ENCODE data around the gene DKK3.
A peak's percentile ranks its signal among the peaks of the same experiment; 100 is the strongest.
"Not testable (repeated sequence)": the region's sequence is repeated elsewhere in the genome, so short reads cannot be mapped to it uniquely, and the experiment has no call there.

DKK3 gene

GRCh38 chr11:12007769-12008737, at the start of gene DKK3:
TSS of gene DKK3 (minus strand) at chr11:12008626. CDS start at chr11:12008582, 44 bp downstream.
- no peak for DNase-seq

DNA sequence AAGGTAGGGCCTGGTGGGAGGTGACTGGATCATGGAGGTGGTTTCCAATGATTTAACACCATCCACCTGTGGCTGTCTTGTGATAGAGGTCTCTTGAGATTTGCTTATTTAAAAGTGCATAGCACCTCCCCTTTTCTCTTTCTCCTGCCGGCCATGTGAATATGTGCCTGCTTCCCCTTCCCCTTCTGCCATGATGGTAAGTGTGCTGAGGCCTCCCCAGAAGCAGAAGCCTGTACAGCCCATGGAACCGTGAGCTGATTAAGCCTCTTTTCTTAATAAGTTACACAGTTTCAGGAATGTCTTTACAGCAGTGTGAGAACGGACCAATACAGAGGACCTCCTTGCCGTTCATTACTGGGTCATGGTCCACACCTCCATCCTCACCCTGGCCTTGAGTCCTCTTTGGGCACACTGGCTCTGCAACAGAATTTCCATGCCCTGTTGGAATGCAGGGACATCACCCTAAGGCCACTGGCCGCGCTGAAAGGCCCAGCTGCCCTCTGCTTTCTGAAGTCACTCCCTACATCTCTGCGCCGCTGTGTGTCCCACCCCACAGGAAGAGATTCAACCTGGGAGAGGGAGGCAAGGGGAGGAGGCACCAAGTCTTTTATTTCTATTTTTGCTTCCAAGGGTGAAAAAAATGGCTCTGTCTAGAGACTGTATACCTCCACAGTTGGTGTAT, 49.0 kb upstream of the DKK3 start:
- DNase-seq = no peak

DNA sequence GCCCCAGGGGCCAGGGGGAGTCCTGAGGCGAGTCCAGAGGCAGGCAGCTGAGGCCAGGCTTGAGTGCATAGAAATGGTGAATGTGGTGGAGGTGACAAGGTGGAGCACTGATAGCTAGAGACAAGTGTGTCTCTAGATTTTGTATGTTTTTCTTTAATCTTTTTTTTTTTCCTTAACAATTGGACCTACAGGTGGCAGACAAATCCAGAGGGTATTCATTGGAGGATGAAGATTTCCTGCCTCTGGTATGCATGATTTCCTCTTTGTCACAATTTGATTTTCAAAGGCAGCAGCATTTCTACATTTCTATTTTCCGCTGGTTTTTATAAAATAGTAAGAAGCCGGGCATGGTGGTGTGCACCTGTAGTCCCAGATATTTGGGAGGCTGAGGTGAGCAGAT, 47.7 kb upstream of the DKK3 start:
- no peak for DNase-seq

DNA sequence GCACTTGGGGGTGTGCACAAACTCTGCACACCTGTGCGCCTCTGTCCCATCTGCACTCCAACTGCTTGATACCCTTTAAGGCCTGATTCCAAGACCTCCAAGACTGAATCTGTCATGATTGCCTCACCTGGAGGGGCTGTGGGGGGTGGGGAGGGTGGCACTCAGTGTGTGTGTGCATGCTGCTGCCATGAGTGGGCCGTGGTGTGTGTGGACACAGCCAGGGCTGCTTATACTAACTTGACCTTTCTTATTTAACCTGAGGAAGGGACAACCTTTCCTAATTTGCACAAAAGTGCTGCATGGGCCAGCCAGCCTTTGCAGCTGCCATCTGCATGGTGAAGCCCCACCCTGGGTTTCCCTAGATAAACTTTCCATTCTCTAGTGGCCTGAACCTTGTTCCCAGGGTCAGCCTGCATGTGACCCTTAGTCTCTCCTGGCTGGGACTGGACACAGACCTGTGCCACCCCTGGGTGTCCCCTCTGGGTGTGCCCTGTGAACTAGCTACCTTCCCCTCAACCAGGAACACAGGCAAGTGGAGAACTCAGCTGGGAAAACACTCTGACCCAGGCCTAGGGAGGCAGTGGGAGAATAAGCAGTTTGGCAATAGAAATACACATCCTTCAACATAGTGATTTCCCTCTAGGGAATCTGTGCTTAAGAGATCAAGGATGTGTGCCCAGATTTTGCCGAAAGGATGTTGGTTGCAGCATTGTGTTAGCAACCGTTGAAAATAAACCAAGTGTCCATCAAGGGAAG, 45.4 kb upstream of the DKK3 start:
- DNase-seq = no peak

DNA sequence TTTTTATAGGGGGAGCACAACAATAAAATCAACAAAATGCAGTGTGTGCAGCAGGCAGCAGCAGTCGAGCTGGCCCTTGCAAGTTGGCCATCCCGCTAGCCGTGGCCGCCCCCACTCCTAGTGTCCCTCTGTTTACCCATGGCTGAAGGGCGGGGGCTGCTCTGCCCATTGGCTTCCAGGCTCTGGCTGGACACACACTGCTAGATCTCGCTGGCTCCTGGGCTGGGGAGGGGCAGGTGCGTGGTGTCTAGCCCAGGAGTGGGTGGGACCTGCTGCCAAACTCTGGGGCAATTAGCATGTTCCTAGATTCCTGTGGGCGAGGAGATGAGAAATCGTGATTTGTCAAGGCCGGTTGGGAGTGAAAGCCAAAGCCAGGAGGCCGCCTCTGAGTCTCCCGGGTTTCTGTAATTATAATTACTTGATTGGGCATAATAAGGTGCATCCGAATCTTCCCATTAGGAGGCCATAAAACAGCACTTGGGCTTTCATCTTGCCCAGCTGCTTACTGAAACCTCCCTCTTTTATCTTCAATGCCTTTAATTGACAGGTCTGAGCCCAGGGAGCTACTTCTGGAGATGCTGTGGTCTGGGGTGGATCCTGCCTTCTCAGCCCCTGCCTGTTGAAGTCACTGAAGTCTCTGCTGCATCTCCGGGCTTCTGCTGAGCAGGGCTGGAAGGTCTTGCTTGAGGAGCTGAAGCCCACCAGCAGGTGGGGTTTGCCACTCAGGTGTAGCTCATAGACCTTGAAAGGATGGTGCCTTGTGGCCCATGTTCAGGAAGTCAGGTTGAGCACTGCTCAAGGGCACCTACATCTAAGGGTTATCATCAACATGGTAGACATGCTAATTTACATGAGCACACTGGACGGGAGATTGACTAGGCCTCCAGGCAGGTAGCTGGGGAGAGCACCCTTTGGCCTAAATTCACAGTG, 44.5 kb upstream of the DKK3 start:
- no peak for DNase-seq

- no peak for DNase-seq
Measured at GRCh38 chr11:12051287-12051662, 42.8 kb upstream of the DKK3 start.

- no peak for DNase-seq
Measured at GRCh38 chr11:12050470-12051286, 42.3 kb upstream of the DKK3 start.

- no peak for DNase-seq
Measured at GRCh38 chr11:12048936-12049790, 40.7 kb upstream of the DKK3 start.

DNA sequence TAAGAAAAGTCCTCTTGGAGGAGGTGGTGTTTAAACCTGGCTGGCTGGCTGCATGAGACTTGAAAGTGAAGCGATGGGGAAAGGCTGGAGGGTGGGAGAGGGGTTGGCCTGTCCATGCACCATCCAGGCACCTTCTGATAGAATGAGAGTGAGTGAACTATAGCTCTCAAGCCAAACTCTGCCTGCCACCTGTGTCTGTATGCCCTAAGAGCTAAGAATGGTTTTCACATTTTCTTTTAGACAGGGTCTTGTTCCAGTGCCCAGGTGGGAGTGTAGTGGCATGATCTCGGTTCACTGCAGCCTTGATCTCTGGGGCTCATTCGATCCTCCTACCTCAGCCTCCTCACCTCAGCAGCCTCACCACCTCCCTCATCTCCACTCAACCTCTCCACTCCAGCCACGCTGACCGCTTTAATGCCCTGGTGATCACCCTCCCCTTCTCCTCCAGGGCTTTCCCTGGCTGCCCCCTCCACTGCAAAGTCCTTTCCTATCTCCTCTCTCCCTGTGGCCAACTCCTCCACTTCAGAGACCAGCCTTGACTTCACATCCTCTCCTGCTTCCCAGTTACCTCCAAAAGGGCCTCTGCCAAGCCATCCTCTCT, 38.3 kb upstream of the DKK3 start:
- no peak for DNase-seq

DNA sequence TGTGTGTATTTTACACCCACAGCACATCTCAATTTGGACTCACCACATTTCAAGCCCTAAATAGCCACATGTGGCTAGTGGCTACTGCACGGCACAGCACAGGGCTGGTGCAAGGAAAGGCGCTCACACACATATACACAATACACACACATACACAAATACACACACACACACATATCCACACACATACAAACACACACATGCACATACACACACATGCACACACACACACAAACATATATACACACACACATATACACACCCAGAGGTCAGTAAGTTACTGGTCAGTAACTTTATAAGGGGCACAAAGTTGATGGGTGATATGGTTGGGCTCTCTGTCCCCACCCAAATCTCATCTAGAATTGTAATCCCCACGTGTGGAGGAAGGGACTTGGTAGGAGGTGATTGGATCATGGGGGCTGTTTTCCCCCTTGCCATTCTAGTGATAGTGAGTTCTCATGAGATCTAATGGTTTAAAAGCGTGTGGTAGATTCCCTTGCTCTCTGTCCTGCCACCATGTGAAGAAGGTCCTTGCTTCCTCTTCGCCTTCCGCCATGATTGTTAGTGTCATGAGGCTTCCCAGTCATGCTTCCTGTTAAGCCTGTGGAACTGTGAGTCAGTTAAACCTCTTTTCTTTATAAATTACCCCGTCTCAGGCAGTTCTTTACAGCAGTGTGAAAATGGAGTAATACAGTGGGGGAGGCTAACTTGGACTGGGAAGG, 37.6 kb upstream of the DKK3 start:
- no peak for DNase-seq

- DNase-seq = no peak
Measured at GRCh38 chr11:12044799-12045198, 36.4 kb upstream of the DKK3 start.

GRCh38 chr11:12043959-12044791, 35.7 kb upstream of the DKK3 start:
- peak; percentile 55 for DNase-seq

GRCh38 chr11:12043221-12043620, 34.8 kb upstream of the DKK3 start:
- no peak for DNase-seq

DNA sequence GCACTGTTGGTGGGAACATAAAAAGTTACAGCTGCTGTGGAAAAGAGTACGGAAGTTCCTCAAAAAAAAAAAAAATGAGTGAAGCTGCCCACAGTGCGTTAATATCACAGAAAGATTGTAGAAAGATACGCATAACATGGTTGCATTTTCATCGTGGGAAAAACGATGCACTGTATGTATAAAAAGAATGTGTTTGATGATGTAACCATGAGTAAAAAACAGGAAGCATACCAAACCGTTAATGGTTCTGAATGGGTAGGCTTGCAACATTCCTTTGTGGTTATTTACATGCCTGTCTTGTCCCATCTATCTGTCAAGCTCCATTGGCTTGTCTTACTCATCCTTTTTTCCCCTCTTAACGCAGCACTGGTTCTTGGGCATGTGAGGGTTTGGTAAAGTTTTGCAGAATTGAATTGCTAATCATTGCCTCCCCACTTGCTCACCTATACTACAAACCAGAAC, 33.8 kb upstream of the DKK3 start:
- no peak for DNase-seq

GRCh38 chr11:12040719-12041118, 32.3 kb upstream of the DKK3 start:
- DNase-seq = not testable (repeated sequence)

DNA sequence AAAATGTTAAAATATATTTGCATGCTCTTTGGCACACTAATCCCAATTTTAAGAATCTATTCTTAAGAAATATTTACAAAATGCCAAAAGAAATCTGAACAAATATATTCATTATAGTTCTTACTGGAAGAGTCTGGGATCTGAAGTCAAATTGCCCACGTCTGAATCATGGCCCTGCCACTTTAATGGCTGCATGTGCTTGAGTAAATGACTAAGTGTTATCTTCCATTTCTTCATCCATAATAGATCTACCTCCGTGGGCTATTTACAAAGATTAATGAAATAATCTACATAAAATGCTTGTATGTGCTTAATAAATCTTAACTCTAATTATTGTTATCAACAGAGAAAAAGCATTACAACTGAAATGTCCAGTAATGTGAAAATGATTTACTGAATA, 24.5 kb upstream of the DKK3 start:
- DNase-seq = no peak

GRCh38 chr11:12031856-12032544, 23.6 kb upstream of the DKK3 start:
- no peak for DNase-seq
